Karpas-422 (cell line): ENCODE data around the gene IPCEF1. TPM values are rescaled to one million over a fixed set of nuclear protein-coding genes. Genes with fewer than 3 reads are reported as not detected.
"Not testable (repeated sequence)": the region's sequence is repeated elsewhere in the genome, so short reads cannot be mapped to it uniquely, and the experiment has no call there.

Experiments
- DNase-seq: peaks from one replicate; pipeline ENCODE4 v3.0.0-alpha.2; 2015
- H2AFZ ChIP-seq: fragments of 200-600 bp; sonication (generic); 2 replicates; pipeline ENCODE4 v1.6.1; 2014; ENCODE audit warnings: antibody characterized with exemption, low read length, mixed read lengths
- H3K27ac ChIP-seq: fragments of 200-600 bp; sonication (generic); 2 replicates; pipeline ENCODE4 v1.5.1; 2014; ENCODE audit warnings: mild to moderate bottlenecking, low read length, moderate library complexity
- H3K27me3 ChIP-seq: fragments of 200-600 bp; sonication (generic); 2 replicates; pipeline ENCODE4 v1.6.1; 2014; ENCODE audit warnings: low read length, mixed read lengths
- H3K36me3 ChIP-seq: fragments of 200-600 bp; sonication (generic); 2 replicates; pipeline ENCODE4 v1.6.1; 2014; ENCODE audit warnings: low read length, mixed read lengths; ENCODE audit not compliant: insufficient read depth
- H3K4me1 ChIP-seq: fragments of 200-600 bp; sonication (generic); 2 replicates; pipeline ENCODE4 v1.6.1; 2014; ENCODE audit warnings: mild to moderate bottlenecking, low read length, mixed read lengths
- H3K4me2 ChIP-seq: fragments of 200-600 bp; sonication (generic); 2 replicates; pipeline ENCODE4 v1.6.1; 2014; ENCODE audit warnings: low read length, low read depth, mild to moderate bottlenecking; ENCODE audit not compliant: poor library complexity, severe bottlenecking
- H3K4me3 ChIP-seq: fragments of 200-600 bp; sonication (generic); 2 replicates; pipeline ENCODE4 v1.5.1; 2014; ENCODE audit warnings: mild to moderate bottlenecking, antibody characterized with exemption, low read length, mixed read lengths
- H3K79me2 ChIP-seq: fragments of 200-600 bp; sonication (generic); 2 replicates; pipeline ENCODE4 v1.6.1; 2014; ENCODE audit warnings: mild to moderate bottlenecking, low read length, mixed read lengths
- H3K9ac ChIP-seq: fragments of 200-600 bp; sonication (generic); 2 replicates; pipeline ENCODE4 v1.6.0; 2014; ENCODE audit warnings: low read length
- H3K9me2 ChIP-seq: fragments of 200-600 bp; sonication (generic), shearing (Covaris generic); replicated peaks from 2 replicates; pipeline ENCODE4 v1.6.0; 2014; ENCODE audit warnings: mild to moderate bottlenecking, low read length, moderate library complexity; ENCODE audit not compliant: insufficient read depth
- H3K9me3 ChIP-seq: fragments of 300-700, 200-600 bp; sonication (generic); 2 replicates; pipeline ENCODE4 v1.6.1; 2014; ENCODE audit warnings: low read length, mixed read lengths
- H4K20me1 ChIP-seq: fragments of 200-600 bp; sonication (generic); 2 replicates; pipeline ENCODE4 v1.6.1; 2014; ENCODE audit warnings: mild to moderate bottlenecking, antibody characterized with exemption, low read length, low read depth; ENCODE audit not compliant: insufficient read depth
- total RNA-seq: library from RNA; depleted of rRNA; stranded (reverse); fragments of >200 nt; shearing (Covaris generic); gene quantifications from 2 replicates; pipeline ENCODE4 v1.2.3, GENCODE V29; 2014; ENCODE audit warnings: low replicate concordance

IPCEF1 gene
- total RNA-seq, 1 experiment from 2014 or later, result not detected

GRCh38 chr6:154202958-154203357 lies 153.6 kb downstream of the IPCEF1 start:
- no peaks in the 10 kb centered on the region for H3K36me3 ChIP-seq
- DNase-seq, result no peak

GRCh38 chr6:154202339-154202738 lies 154.3 kb downstream of the IPCEF1 start:
- H2AFZ ChIP-seq, result no peak overlapping the region
- H3K4me3 ChIP-seq, result no peak overlapping the region
- H3K27me3 ChIP-seq, result no peaks in the 10 kb centered on the region
- H3K9me3 ChIP-seq, result no peaks in the 10 kb centered on the region
- H4K20me1 ChIP-seq, result no peaks in the 10 kb centered on the region
- DNase-seq, result no peak
- no peak overlapping the region for H3K4me2 ChIP-seq
- no peak overlapping the region for H3K9ac ChIP-seq
- H3K79me2 ChIP-seq, result no peaks in the 10 kb centered on the region
- H3K9me2 ChIP-seq, result no peaks in the 10 kb centered on the region
- H3K36me3 ChIP-seq, result no peaks in the 10 kb centered on the region
- H3K27ac ChIP-seq, result no peak overlapping the region
- no peaks in the 10 kb centered on the region for H3K4me1 ChIP-seq

More at GRCh38 chr6:154202958-154203357, 153.6 kb downstream of the IPCEF1 start:
- H4K20me1 ChIP-seq, result no peaks in the 10 kb centered on the region
- no peaks in the 10 kb centered on the region for H3K79me2 ChIP-seq
- no peak overlapping the region for H3K27ac ChIP-seq
- no peaks in the 10 kb centered on the region for H3K4me1 ChIP-seq
- H3K9me2 ChIP-seq, result no peaks in the 10 kb centered on the region
- H3K4me3 ChIP-seq, result no peak overlapping the region
- no peak overlapping the region for H2AFZ ChIP-seq
- H3K4me2 ChIP-seq, result no peak overlapping the region
- no peaks in the 10 kb centered on the region for H3K9me3 ChIP-seq
- H3K9ac ChIP-seq, result no peak overlapping the region
- H3K27me3 ChIP-seq, result no peaks in the 10 kb centered on the region

- H3K4me2 ChIP-seq, H3K36me3 ChIP-seq, H3K27ac ChIP-seq, DNase-seq, H2AFZ ChIP-seq, H3K4me3 ChIP-seq, H4K20me1 ChIP-seq, H3K4me1 ChIP-seq, H3K9me2 ChIP-seq, H3K27me3 ChIP-seq, H3K9ac ChIP-seq, H3K79me2 ChIP-seq, H3K9me3 ChIP-seq: not testable (repeated sequence)
Observed at GRCh38 chr6:154201688-154202087, 154.9 kb downstream of the IPCEF1 start.

DNA sequence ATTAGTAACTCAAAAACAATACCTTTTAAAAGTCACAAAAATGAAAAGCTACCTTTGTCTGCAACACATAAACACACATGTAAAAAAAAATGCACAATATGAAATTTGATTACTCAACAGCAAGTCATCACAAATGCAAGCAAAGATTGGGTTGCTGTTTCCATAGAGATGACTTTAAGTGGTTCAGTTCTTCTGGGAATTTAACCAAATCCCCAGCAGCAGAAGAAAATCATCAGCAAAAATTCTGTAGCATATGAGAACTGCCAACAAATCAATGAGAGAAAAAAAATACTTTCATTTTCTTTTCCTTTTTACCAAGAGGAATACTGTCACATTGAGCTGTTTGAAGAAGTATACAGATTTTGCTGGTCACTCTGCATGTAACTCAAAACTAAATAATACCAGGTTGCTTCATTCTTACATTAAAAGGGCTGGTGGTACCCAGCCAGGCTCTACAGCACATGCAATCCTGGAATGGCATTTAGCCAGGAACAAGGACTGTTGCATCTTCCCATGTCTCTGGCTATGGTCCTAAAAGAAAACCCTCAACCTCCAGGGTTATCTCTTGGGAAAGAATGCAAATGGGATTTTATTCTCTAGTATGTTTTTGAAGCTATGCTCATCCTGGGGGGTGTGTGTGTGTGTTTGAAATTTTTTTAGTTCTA lies 159.3 kb downstream of the IPCEF1 start:
- Histone ChIP-seq H3K27ac (no peak overlapping the region), H2AFZ (no peak overlapping the region)

GRCh38 chr6:154196333-154196885 lies 160.2 kb downstream of the IPCEF1 start:
- no peaks in the 10 kb centered on the region for H3K4me1 ChIP-seq
- no peak for DNase-seq
- no peaks in the 10 kb centered on the region for H3K9me3 ChIP-seq
- no peaks in the 10 kb centered on the region for H3K9me2 ChIP-seq
- no peak overlapping the region for H3K27ac ChIP-seq
- H2AFZ ChIP-seq, result no peak overlapping the region
- H3K4me2 ChIP-seq, result no peak overlapping the region
- no peaks in the 10 kb centered on the region for H3K36me3 ChIP-seq
- H3K79me2 ChIP-seq, result no peaks in the 10 kb centered on the region
- no peak overlapping the region for H3K4me3 ChIP-seq
- H4K20me1 ChIP-seq, result no peaks in the 10 kb centered on the region
- no peaks in the 10 kb centered on the region for H3K27me3 ChIP-seq
- no peak overlapping the region for H3K9ac ChIP-seq

More for the DNA sequence above, 159.3 kb downstream of the IPCEF1 start:
- DNase-seq, result no peak
- H3K36me3 ChIP-seq, result no peaks in the 10 kb centered on the region
- H3K9ac ChIP-seq, result no peak overlapping the region
- no peaks in the 10 kb centered on the region for H4K20me1 ChIP-seq
- H3K4me1 ChIP-seq, result no peaks in the 10 kb centered on the region
- H3K4me2 ChIP-seq, result no peak overlapping the region
- H3K79me2 ChIP-seq, result no peaks in the 10 kb centered on the region
- H3K9me2 ChIP-seq, result no peaks in the 10 kb centered on the region
- no peaks in the 10 kb centered on the region for H3K9me3 ChIP-seq
- H3K27me3 ChIP-seq, result no peaks in the 10 kb centered on the region
- no peak overlapping the region for H3K4me3 ChIP-seq

GRCh38 chr6:154187714-154188113 lies 168.9 kb downstream of the IPCEF1 start:
- no peak overlapping the region for H3K4me3 ChIP-seq
- no peaks in the 10 kb centered on the region for H3K9me3 ChIP-seq
- no peak overlapping the region for H3K4me2 ChIP-seq
- no peak for DNase-seq
- H3K4me1 ChIP-seq, result no peaks in the 10 kb centered on the region
- H2AFZ ChIP-seq, result no peak overlapping the region
- no peaks in the 10 kb centered on the region for H3K9me2 ChIP-seq
- H3K36me3 ChIP-seq, result no peaks in the 10 kb centered on the region
- no peak overlapping the region for H3K9ac ChIP-seq
- H3K79me2 ChIP-seq, result no peaks in the 10 kb centered on the region
- H3K27ac ChIP-seq, result no peak overlapping the region
- no peaks in the 10 kb centered on the region for H3K27me3 ChIP-seq
- no peaks in the 10 kb centered on the region for H4K20me1 ChIP-seq

DNA sequence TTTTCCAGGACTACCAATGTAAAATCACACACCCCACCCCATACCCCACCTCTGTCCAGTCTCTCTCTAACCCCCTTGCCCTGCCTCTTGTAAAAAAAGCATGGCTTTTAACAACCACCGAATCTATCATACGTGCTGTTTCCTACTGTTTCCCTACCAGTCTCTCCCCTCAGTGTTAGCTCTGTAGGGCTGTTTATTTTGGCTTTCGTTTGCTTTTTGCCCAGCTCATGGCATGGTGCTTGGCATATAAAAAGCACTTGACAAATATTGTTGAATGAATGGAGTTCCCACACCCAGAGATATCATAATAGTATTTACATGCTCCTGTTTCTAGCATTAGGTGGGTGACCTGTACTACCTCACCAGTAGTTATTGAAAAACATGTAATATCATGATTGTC lies 169.4 kb downstream of the IPCEF1 start:
- no peak for DNase-seq
- H3K9me3 ChIP-seq, result no peaks in the 10 kb centered on the region
- H2AFZ ChIP-seq, result no peak overlapping the region
- H3K9ac ChIP-seq, result no peak overlapping the region
- no peaks in the 10 kb centered on the region for H3K4me1 ChIP-seq
- H3K4me3 ChIP-seq, result no peak overlapping the region
- H3K27ac ChIP-seq, result no peak overlapping the region
- H3K27me3 ChIP-seq, result no peaks in the 10 kb centered on the region
- no peaks in the 10 kb centered on the region for H3K79me2 ChIP-seq
- H3K4me2 ChIP-seq, result no peak overlapping the region
- no peaks in the 10 kb centered on the region for H3K36me3 ChIP-seq
- H4K20me1 ChIP-seq, result no peaks in the 10 kb centered on the region
- H3K9me2 ChIP-seq, result no peaks in the 10 kb centered on the region

GRCh38 chr6:154179434-154179833 lies 177.2 kb downstream of the IPCEF1 start:
- no peaks in the 10 kb centered on the region for H3K36me3 ChIP-seq
- no peak overlapping the region for H3K9ac ChIP-seq
- DNase-seq, result no peak
- no peaks in the 10 kb centered on the region for H3K9me3 ChIP-seq
- H3K4me3 ChIP-seq, result no peak overlapping the region
- no peaks in the 10 kb centered on the region for H3K9me2 ChIP-seq
- H3K4me2 ChIP-seq, result no peak overlapping the region
- no peak overlapping the region for H3K27ac ChIP-seq
- H4K20me1 ChIP-seq, result no peaks in the 10 kb centered on the region
- no peaks in the 10 kb centered on the region for H3K4me1 ChIP-seq
- H3K27me3 ChIP-seq, result no peaks in the 10 kb centered on the region
- no peaks in the 10 kb centered on the region for H3K79me2 ChIP-seq
- H2AFZ ChIP-seq, result no peak overlapping the region
